Measurements from ENCODE around the gene TSPYL2.

GRCh38 chrX:53122013-53122412 lies 39.8 kb downstream of the TSPYL2 start:
- no peak for TF ChIP-seq E2F6 (IDR thresholded peaks at IDR 0.05; ENCODE audit: borderline replicate concordance, low read depth)
- TF ChIP-seq EP300 (IDR thresholded peaks at IDR 0.05), result no peak
